ENCODE data around the gene ATP1A1.

The ATP1A1 gene

DNA sequence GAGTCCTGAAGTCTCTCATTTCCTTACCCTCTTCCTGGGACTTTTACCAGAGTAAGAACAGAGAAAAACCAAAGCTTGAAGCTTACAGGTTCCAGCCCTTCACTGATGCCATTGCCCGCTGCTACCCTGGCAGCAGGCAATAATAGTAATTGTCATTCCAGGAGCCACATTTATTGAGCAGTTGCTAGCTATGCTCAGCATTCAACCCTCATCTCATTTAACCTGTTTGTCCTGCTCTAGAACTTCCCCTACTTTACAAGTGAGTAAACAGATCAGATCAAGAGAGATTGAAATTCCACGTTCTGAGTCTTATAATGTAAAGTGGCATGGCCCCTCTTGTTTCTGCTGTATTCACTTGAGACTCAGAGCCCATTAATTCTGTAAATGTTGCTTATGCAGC lies 80.4 kb downstream of the ATP1A1 start:
- in situ Hi-C loops (cut with MboI; ENCODE audit: low pct_unique_long_range_greater_than_20kb, low sequenced_read_pairs, unreplicated experiment): no loop called here
- DNase-seq (ENCODE audit: low spot score): no peak
- TF ChIP-seq, protein P1, sequence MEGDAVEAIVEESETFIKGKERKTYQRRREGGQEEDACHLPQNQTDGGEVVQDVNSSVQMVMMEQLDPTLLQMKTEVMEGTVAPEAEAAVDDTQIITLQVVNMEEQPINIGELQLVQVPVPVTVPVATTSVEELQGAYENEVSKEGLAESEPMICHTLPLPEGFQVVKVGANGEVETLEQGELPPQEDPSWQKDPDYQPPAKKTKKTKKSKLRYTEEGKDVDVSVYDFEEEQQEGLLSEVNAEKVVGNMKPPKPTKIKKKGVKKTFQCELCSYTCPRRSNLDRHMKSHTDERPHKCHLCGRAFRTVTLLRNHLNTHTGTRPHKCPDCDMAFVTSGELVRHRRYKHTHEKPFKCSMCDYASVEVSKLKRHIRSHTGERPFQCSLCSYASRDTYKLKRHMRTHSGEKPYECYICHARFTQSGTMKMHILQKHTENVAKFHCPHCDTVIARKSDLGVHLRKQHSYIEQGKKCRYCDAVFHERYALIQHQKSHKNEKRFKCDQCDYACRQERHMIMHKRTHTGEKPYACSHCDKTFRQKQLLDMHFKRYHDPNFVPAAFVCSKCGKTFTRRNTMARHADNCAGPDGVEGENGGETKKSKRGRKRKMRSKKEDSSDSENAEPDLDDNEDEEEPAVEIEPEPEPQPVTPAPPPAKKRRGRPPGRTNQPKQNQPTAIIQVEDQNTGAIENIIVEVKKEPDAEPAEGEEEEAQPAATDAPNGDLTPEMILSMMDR (IDR thresholded peaks at IDR 0.05; ENCODE audit: extremely low read depth, insufficient read depth, missing control alignments): no peak

DNA sequence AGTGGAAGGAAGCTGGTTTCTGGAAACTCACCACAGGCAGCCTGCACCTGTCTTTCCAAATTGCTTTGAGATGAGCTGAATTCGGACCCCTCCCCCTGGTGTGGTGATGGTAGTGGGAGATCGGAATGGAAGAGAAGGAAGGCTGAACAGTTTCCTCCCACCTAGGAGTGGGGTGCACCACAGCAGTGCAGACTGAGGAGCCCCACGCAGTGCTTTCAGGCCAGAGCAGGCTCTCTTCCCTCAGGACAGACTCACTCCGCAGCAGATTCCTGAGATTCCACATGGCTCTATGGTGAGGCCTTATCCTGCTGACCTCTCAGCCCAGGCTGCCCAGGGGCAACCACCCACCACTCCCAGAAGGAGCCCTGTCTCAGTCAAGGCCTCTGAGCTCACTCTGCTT lies 80.9 kb downstream of the ATP1A1 start:
- DNase-seq (ENCODE audit: low spot score): no peak
- TF ChIP-seq, protein P1 (IDR thresholded peaks at IDR 0.05; ENCODE audit: extremely low read depth, insufficient read depth, missing control alignments): no peak
- in situ Hi-C loops (cut with MboI; ENCODE audit: low pct_unique_long_range_greater_than_20kb, low sequenced_read_pairs, unreplicated experiment): no loop called here

Measured in GM13977 (cell line).